ENCODE results near the gene STXBP4.

The STXBP4 gene

GRCh38 chr17:55121268-55121667 lies 152.7 kb downstream of the STXBP4 start:
- DNase-seq (ENCODE audit: low read depth), result no peak

DNA sequence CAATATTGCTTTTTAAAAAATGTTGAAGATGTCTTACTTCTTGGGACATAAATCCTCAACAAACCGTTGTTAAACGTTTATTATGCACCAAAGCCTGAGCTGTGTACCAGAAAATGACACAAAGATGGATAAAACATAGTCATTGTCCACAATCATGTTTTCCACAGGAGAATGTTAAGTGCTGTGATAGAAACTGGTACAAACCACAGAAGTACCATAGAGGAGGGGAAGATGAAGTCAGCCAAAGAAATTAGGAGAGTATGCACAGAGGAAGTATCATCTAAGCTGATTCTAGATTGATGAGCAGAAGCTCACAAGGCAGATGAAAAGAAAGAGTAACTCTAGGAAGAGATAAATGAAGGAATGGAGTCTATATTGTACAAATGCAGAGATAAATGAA lies 153.5 kb downstream of the STXBP4 start:
- no peak for DNase-seq (ENCODE audit: low read depth)

DNA sequence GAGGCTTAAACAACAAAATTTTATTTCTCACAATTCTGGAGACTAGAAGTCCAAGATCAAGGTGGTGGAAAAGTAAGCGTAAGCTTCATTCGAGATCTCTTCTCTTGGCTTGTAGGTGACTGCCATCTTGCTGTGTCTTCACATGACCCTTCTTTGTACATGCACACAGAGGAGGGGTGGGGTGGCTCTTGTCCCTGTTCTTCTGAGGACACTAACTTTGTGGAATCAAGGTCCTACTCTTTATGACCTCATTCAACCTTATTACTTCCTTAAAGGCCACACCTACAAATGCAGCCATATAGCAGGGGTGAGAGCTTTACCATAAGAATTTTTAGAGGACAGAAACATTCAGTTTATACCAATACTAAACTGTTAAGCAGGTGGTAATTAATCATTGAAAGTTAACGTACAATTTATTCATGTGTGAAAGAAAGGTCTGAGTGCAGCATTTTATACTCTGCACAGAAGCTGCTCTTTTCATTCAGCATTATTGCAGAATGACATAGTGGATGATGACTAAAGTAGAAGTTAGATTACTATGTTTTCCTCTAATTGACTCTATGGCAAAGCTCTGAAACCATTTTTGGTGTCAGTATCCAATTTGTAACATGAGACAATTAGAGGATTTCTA lies 156.3 kb downstream of the STXBP4 start:
- no peak for DNase-seq (ENCODE audit: low read depth)

- DNase-seq (ENCODE audit: low read depth), result no peak
These were observed 165.0 kb downstream of the STXBP4 start for GRCh38 chr17:55133583-55133982.

DNA sequence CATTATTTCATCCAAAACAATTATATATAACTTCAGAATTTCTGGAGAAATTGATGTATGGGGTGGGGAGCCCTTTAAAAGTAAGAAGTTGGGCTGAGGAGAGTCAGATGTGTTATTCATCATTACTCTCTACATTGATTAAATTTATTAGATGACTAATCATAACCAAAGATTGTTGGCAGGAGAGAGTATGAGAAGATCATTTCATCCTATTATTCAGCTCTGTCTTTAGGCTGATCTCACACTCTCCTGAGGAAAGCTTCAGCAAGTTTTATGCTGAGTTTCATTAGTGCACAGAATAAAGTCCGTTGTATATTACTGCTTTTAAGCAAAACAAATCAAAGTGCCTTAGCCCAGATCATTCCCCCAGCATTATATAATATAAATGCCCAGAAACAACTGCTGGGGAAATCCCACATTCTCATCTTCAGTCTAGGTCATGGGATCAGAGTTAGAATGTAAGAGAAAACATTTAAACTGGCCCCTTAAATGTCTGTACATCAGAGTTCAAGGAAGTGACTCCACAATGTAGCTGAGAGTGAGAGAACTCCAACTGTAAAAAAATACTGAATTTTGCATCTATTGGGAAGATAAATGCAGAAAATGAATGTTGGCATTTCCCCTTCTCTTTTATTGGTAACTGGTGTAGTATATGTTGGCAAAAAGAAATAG lies 166.1 kb downstream of the STXBP4 start:
- peak; percentile 58 for DNase-seq (ENCODE audit: low read depth)

DNA sequence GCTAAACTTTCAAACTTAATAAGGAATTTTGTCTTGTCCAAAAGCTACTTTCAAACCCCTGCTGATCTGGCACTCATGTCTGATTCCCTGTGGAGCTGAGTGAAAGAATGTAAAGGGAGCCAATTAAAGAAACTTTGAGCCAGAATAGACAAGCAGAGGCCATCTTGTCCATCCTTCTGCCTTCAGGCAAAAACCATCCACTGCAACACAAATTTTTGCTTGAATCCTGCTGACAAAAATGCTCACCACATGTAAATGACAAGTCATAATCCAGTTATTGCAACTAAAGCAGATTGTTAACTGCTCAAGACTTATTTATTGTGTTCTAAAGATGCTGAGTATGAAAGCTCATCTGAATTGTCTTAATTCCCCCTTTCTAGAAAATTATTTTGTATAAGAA lies 172.2 kb downstream of the STXBP4 start:
- no peak for DNase-seq (ENCODE audit: low read depth)

- no peak for DNase-seq (ENCODE audit: low read depth)
These were observed 176.0 kb downstream of the STXBP4 start for GRCh38 chr17:55144518-55144917.

DNA sequence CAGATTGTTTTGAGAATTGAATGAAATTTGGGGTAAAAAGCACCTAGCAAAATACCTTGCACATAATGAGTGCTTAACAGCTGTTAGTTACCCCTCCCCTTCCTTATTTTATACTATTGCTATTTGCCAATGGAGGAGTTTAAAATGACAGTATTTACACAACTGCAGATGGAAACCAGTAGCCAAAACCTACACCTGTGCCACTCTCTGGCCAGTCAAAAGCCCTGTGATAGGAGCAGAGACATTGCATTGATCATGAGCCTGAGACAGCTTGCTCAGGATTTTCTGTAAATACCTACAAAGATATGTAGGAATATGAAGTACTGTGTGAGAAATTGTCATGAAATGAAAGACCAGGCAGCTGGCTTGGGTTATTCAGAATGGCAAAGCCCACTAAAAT lies 180.9 kb downstream of the STXBP4 start:
- DNase-seq (ENCODE audit: low read depth), result no peak

DNA sequence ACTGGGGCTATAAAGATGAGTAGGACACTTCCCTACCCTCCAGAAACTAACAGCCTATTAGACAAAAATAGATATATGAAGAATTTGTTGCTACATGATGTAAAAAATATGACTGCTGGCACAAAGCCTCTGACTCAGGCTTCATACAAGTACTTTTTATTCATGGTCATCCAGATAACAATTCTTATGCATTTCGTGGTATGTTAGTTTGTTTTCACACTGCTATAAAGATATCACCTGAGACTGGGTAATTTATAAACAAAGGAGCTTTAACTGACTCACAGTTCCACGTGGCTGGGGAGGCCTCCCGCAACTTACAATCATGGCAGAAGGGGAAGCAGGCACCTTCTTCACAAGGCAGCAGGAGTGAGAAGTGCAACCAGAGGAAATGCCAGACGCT lies 183.7 kb downstream of the STXBP4 start:
- DNase-seq (ENCODE audit: low read depth), result peak; percentile 10

DNA sequence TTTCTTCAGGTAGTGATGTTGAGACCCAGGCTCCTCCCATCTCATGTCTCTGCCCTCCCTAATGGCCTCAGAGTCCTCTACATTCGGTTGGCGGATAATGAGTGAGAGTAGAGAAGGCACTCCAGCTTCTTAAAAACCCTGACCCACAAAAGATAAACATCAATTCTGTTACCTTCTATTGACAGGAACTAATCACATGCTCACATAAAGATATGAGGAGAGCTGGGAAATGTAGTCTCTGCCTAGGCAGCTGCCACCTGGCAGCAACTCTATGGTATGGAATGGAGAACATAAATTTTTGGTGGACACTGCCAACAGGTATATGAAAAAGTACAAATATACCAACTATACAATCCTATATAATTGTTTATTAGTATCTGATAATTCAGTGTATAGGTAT lies 185.5 kb downstream of the STXBP4 start:
- DNase-seq (ENCODE audit: low read depth), result no peak

DNA sequence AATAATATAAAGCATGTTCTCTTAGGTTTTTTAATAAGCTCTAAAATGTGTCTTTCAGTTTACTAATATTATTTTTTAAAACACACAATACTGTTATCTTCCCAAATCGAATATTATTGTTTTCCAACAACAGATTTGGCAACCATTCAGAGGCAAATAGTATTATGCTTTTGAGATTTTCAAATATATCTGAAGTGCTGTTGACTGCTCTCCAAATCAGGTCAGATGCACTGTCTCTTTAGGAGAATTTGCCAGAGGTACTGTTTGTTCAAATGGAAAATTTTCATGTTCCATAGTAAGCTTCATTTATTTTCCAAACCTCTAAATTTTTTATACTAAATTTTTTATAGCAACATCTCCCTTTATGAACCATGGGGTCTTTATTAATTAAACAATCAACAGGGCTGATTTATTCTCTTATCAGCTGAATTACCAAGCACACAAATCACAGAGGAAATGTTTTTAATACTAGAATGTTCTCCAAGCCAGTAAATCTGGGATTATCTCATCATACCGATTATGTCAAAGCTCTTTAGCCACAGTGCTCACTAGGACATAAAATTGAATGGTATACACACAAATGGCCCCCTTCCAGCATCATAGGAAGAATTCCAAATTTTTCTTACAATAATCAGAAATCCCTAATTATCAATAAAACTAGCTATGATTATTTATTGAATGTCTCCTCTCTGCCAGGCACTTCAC lies 187.4 kb downstream of the STXBP4 start:
- no peak for DNase-seq (ENCODE audit: low read depth)

- peak; percentile 26 for DNase-seq (ENCODE audit: low read depth)
These were observed 188.6 kb downstream of the STXBP4 start for GRCh38 chr17:55157165-55157564.

DNA sequence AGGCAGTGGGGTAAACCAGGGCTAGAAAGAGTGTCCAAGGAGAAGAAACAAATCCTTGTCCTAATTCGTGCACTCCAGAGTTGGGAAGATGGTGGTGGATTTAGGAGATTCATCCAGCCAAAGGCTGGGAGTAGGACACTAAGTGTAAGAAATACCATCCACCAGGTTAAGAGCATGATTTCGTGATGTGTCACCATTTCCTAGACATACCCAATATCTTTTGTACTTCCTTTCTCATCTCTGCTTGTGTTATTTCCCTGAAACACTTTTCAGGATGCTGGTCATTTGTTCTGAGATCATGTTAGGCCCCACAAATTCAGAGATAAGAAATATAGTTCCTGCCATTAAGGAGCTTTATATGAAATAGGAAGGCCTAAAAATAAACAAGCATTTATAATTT lies 189.9 kb downstream of the STXBP4 start:
- peak; percentile 70 for DNase-seq (ENCODE audit: low read depth)

GRCh38 chr17:55159251-55159650 lies 190.7 kb downstream of the STXBP4 start:
- DNase-seq (ENCODE audit: low read depth), result peak; percentile 19

DNA sequence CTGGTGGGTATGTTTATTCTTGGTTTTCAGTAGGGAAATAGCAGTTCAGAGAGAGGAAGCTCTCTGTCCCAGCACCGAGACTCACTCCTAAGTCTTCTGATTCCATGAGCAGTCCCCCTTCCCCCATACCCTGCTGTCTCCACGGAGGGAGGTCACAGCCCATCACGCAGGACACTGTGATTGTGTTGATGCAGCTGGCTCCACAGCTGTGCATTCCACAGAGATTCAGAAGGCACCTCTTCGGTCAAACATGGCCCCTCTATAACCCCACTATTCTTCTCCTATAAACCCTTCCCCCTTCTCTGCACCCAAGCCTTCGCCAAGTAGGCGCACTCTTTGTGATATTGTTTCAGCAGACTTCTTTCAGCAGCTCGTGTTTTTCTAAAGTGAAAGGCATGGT lies 191.9 kb downstream of the STXBP4 start:
- no peak for DNase-seq (ENCODE audit: low read depth)

GRCh38 chr17:55161935-55162555 lies 193.5 kb downstream of the STXBP4 start:
- DNase-seq (ENCODE audit: low read depth), result peak; percentile 99

DNA sequence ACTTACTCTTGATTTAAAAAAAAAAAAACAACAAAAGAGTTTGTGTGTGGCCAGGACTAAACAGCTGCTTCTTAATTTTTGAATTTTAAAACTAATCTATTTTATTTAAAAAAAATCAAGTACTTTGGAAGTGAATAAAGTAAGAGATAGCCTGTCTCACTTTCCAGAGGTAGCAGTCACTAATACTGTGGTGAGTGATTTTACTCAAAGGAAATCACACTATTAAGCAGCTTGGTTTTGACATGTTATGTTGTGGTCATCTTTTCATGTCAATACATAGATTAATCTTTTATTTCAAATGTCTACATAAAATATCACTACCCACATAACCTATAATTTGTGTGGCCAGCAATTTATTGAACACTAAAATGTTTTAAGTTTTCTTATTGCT lies 194.0 kb downstream of the STXBP4 start:
- no peak for DNase-seq (ENCODE audit: low read depth)

DNA sequence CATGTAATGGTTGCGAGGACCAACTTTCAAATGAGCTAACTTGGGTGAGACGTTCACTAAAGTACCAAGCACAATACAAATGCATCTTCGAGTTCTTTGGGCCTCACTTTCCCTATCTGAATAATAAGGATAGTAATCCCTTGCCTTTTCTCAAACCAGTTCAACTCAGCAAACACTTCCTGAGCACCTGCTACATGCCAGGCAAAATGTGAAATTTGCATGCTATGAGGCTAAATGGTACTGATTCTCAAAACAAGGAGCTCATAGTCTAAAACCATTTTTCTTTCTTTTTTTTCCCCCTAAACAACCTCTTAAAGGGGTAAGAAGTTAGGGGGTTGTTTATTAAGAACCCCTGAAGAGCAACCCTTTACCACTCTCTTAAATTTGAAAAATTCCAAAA lies 194.8 kb downstream of the STXBP4 start:
- DNase-seq (ENCODE audit: low read depth), result no peak

GRCh38 chr17:55166506-55166905 lies 197.9 kb downstream of the STXBP4 start:
- no peak for DNase-seq (ENCODE audit: low read depth)

- no peak for DNase-seq (ENCODE audit: low read depth)
These were observed 198.6 kb downstream of the STXBP4 start for GRCh38 chr17:55167024-55167725.

DNA sequence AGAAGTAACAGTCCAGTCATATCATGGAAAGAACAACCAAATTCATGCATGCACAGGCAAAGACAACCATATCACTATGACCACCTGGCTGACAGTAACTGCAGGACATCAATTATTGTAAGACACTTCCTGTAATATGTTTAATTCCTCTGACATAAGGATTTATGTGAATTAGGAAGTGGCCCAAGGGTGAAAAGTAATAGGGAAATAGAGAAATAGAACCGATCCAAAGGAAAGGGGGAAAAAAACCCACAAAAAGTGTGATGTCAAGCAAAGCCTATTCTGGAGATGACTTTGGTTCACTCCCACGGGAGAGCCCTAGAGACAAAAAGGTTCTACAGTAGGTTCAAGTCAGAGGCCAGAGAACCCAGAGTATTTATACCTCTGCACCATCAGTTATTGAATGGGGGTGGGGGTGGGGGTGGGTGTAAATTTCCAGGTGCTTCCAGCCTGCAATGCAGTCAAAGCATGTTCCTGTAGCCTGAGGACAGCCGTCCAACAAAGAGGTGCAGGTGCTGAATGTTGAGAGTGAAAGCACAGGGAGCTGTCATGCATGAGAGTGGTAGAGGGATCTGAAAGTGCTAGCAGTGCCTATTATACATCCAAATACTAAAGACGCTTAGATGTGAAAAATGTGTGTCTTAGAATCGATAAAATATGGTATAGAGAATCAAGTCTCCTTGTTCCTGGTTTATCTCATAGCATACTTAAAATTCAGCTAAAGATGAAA lies 200.6 kb downstream of the STXBP4 start:
- no peak for DNase-seq (ENCODE audit: low read depth)
